Measurements from ENCODE around the gene MOV10L1.

GRCh38 chr22:50119169-50119767, 29.5 kb downstream of the MOV10L1 start:
- TF ChIP-seq CEBPB (IDR thresholded peaks at IDR 0.05) = no peak
- no peak for TF ChIP-seq EP300 (IDR thresholded peaks at IDR 0.05; ENCODE audit: borderline replicate concordance)
- TF ChIP-seq EGR1 (IDR thresholded peaks at IDR 0.05) = no peak
- no peak for TF ChIP-seq REST (IDR thresholded peaks at IDR 0.05; ENCODE audit: low read depth)
